Psoas muscle (tissue), 8 donors: ENCODE results near the gene EGLN1. TPM values are rescaled to one million over a fixed set of nuclear protein-coding genes. Genes with fewer than 3 reads are reported as not detected.
"Not testable (repeated sequence)": the region's sequence is repeated elsewhere in the genome, so short reads cannot be mapped to it uniquely, and the experiment has no call there.

Experiments
- ATAC-seq, 4 donors: fragments of 200-7000 bp; cut with Tn5 transposase; one replicate each; pipeline ENCODE4 v1.9.1; 2020; ENCODE audit warnings: moderate library complexity in 3 of 4, mild to moderate bottlenecking in 2 of 4
- DNase-seq, 2 donors: peaks; one replicate each; pipeline ENCODE4 v3.0.0-alpha.2; 2020
- H3K27ac ChIP-seq: fragments of 200-600 bp; one replicate; pipeline ENCODE4 v1.8.0; 2022
- H3K27me3 ChIP-seq, 3 donors: fragments of 200-600 bp in 1 of 3; one replicate each; pipeline versions ENCODE4 v1.6.1 to v1.8.0; 2013 to 2022; ENCODE audit warnings: low read length in 2 of 3, mild to moderate bottlenecking in 2 of 3, moderate library complexity in 1 of 3; ENCODE audit not compliant: insufficient read depth in 3 of 3
- H3K36me3 ChIP-seq, 2 donors: fragments of 200-600 bp in 1 of 2; one replicate each; pipeline versions ENCODE4 v1.6.1 to v1.8.0; 2013 to 2022; ENCODE audit warnings: low read depth in 1 of 2, mild to moderate bottlenecking in 1 of 2, moderate library complexity in 1 of 2; ENCODE audit not compliant: insufficient read depth in 1 of 2
- H3K4me1 ChIP-seq: fragments of 200-600 bp; one replicate; pipeline ENCODE4 v1.8.0; 2022
- H3K4me3 ChIP-seq: fragments of 200-600 bp; one replicate; pipeline ENCODE4 v1.8.0; 2022; ENCODE audit warnings: mild to moderate bottlenecking
- H3K9me3 ChIP-seq: fragments of 200-600 bp; one replicate; pipeline ENCODE4 v1.8.0; 2022
- CTCF ChIP-seq: fragments of 200-600 bp; IDR thresholded peaks from one replicate; pipeline ENCODE4 v1.8.0; 2022; ENCODE audit warnings: antibody characterized with exemption
- WGBS, 3 donors: extraction: QIAGEN DNeasy Blood & Tissue Kit; methylation state at CpG; one replicate each; pipeline versions ENCODE4 v1.1.6 to v1.1.7; 2013; 5-methylcytosine and 5-hydroxymethylcytosine counted together
- intact Hi-C, 2 donors: fragments of 100-400 bp; cut with DNase I; formaldehyde crosslinking; loops; one replicate each; pipeline versions ENCODE4 v1.11.0 to v1.14.2; 2022
- polyA plus RNA-seq, 3 donors: library from polyadenylated mRNA; stranded (reverse); fragments of 200-250 nt; gene quantifications; one replicate each; pipeline ENCODE4 v1.2.3, GENCODE V29; 2013
- total RNA-seq, 4 donors: library from RNA; stranded (reverse); fragmentation: NEBNext Ultra II Directional in 2 of 4; extraction: Animal tissue kit (Norgen Biotek cat#: 25700) in 2 of 4; gene quantifications; one replicate each; pipeline versions ENCODE4 v1.2.1 to v1.2.4, GENCODE V29; 2021 to 2023
- donor health status: healthy with polysubstance abuse.
- donor health status: DM: no; HTN: no; CAD: no; lungs with moderate emphysema.
- donor health status: Bipolar disorder and iron deficiency.
- donor health status: healthy.
- donor health status: DM: yes; HTN: yes; CAD: no.
- donor health status: DM: no; HTN: no; CAD: no.
- donor health status: DM: no; HTN: no; CAD: no.
- donor health status: DM: yes; HTN: yes; CAD: no.

The EGLN1 gene
- total and polyA plus RNA-seq, 7 donors: 52.4 to 596 (median 230) TPM

- no peaks in the 10 kb centered on the region for H3K27me3 ChIP-seq
- H3K4me1 ChIP-seq: peaks cover 24% of the 10 kb centered on the region
- peak overlapping the region; percentile 27 for H3K27ac ChIP-seq
- 81 to 85% (median 81%) methylated on average over 5 of the region's 5 CpGs for WGBS, 3 donors
- TF ChIP-seq CTCF: no peak
- no peak overlapping the region for H3K4me3 ChIP-seq
- peaks cover 0 to 39% of the 10 kb centered on the region in 2 donors for H3K36me3 ChIP-seq
- no peaks in the 10 kb centered on the region for H3K9me3 ChIP-seq
- intact Hi-C loops: loop anchor here (5.0 kb wide), 2 partner anchors 183 to 233 kb away; no protein-coding TSS in a partner anchor
- no peak for DNase-seq
- no peak for ATAC-seq
These were observed 67.6 kb downstream of the EGLN1 start for GRCh38 chr1:231354330-231355020.

- no peak for ATAC-seq
- no peaks in the 10 kb centered on the region for H3K9me3 ChIP-seq
- H3K36me3 ChIP-seq: peaks cover 1 to 53% of the 10 kb centered on the region in 2 donors
- H3K4me1 ChIP-seq: peaks cover 10% of the 10 kb centered on the region
- H3K4me3 ChIP-seq: no peak overlapping the region
- WGBS, 3 donors: 76 to 77% (median 76%) methylated on average over 2 of the region's 2 CpGs
- DNase-seq: no peak
- H3K27me3 ChIP-seq: no peaks in the 10 kb centered on the region
- intact Hi-C loops: no loop called here
- H3K27ac ChIP-seq: no peak overlapping the region
- TF ChIP-seq CTCF: no peak
These were observed 69.0 kb downstream of the EGLN1 start for GRCh38 chr1:231353086-231353485.

DNA sequence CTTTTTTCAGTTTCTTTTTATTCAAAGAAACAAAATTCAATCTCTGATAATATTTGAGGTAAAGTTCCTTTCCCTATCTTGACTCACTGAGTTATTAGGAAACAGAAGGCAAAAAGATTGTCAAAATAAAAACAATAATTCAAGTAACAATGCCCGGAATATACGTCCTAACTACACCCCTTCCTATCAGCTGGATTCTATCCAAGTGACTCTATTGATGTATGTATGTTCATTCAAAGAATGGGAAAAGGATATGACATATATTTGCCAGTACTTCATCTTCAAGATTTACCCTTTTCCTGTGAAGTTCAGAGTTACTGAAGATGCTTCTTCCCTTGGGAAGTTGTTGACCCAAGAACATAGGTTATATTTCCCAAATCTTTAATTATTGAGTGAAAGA is 70.3 kb downstream of the EGLN1 start:
- DNase-seq (no peak), ATAC-seq (no peak)
- Histone ChIP-seq H3K27me3 (no peaks in the 10 kb centered on the region), H3K36me3 (peaks cover 3 to 65% of the 10 kb centered on the region in 2 donors), H3K9me3 (no peaks in the 10 kb centered on the region), H3K27ac (peak overlapping the region; percentile 33), H3K4me3 (no peak overlapping the region), H3K4me1 (no peaks in the 10 kb centered on the region)
- no peak for TF ChIP-seq CTCF
- intact Hi-C loops: no loop called here
- WGBS, 3 donors: 61 to 72% (median 68%) methylated on average over 2 of the region's 2 CpGs

DNA sequence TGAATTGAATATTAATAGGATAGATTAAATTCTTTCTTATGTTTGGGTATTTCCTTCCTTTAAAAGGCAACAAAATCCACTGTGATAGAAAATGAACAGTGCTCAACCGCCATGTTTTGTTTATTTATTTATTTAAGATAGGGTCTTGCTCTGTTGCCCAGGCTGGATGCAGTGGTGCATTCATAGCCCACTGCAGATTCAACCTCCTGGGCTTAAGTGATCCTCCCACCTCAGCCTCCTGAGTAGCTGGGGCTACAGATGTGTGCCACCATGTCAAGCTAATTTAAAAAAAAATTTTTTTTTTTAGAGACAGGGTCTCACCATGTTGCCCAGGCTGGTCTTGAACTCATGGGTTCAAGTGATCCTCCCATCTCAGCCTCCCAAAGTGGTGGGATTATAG is 73.2 kb downstream of the EGLN1 start:
- H3K4me1 ChIP-seq, H3K27me3 ChIP-seq, intact Hi-C loops, H3K9me3 ChIP-seq, DNase-seq, H3K27ac ChIP-seq, ATAC-seq, H3K4me3 ChIP-seq: not testable (repeated sequence)
- 94 to 99% (median 96%) methylated on average over 1 of the region's 1 CpG for WGBS, 3 donors
- peaks cover 3 to 82% of the 10 kb centered on the region in 2 donors for H3K36me3 ChIP-seq

DNA sequence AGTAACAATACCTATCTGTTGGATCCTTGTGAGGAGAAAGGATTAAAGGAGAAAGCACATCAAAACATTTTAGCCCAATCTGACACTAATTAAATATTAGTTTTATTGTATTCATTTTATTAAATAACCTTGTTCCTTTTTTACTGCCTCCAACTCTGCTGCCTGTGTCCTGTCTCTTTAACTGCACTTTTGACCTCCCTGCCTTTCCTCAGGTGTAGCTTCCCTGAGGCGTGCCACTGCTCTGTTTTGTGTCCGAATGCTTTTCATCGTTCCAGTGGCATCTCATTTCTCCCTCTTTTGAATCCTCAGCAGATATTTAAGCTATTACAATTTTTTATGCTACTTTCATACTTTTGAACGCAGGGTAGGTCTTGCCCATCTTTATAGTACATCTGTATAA is 73.6 kb downstream of the EGLN1 start:
- peaks cover 3 to 86% of the 10 kb centered on the region in 2 donors for H3K36me3 ChIP-seq

More for the DNA sequence above, 73.6 kb downstream of the EGLN1 start:
- Histone ChIP-seq H3K9me3 (no peaks in the 10 kb centered on the region), H3K4me3 (no peak overlapping the region), H3K27me3 (no peaks in the 10 kb centered on the region), H3K4me1 (no peaks in the 10 kb centered on the region), H3K27ac (no peak overlapping the region)
- intact Hi-C loops: no loop called here
- ATAC-seq: no peak
- no peak for TF ChIP-seq CTCF
- WGBS, 3 donors: 96 to 97% (median 97%) methylated on average over 4 of the region's 4 CpGs
- DNase-seq: no peak
